H9 (cell line): ENCODE data around the gene REXO2. TPM values are rescaled to one million over a fixed set of nuclear protein-coding genes. Genes with fewer than 3 reads are reported as not detected.

Experiments used
- DNase-seq: peaks from one replicate; pipeline ENCODE4 v3.0.0-alpha.2; 2017
- H2AFZ ChIP-seq: one replicate; pipeline ENCODE4 v1.6.1; 2013; ENCODE audit warnings: mild to moderate bottlenecking, low read length, control low read depth, moderate library complexity
- H2AK5ac ChIP-seq: 2 replicates; pipeline ENCODE4 v1.6.1; 2013; ENCODE audit warnings: low read length, control low read depth, mixed read lengths; ENCODE audit not compliant: insufficient read length
- H2BK120ac ChIP-seq: one replicate; pipeline ENCODE4 v1.6.1; 2013; ENCODE audit warnings: low read depth, mild to moderate bottlenecking, low read length, control low read depth, inconsistent platforms; ENCODE audit not compliant: poor library complexity, severe bottlenecking
- H2BK12ac ChIP-seq: 2 replicates; pipeline ENCODE4 v1.6.1; 2013; ENCODE audit warnings: low read length, control low read depth, mixed read lengths, low read depth; ENCODE audit not compliant: insufficient read length
- H2BK15ac ChIP-seq: 2 replicates; pipeline ENCODE4 v1.6.1; 2013; ENCODE audit warnings: low read depth, low read length, control low read depth
- H2BK20ac ChIP-seq: one replicate; pipeline ENCODE4 v1.6.1; 2013; ENCODE audit warnings: low read depth, mild to moderate bottlenecking, low read length, control low read depth, inconsistent platforms; ENCODE audit not compliant: poor library complexity, severe bottlenecking
- H2BK5ac ChIP-seq: 2 replicates; pipeline ENCODE4 v1.6.1; 2013; ENCODE audit warnings: low read length, control low read depth, mixed read lengths; ENCODE audit not compliant: insufficient read length
- H3K14ac ChIP-seq: 2 replicates; pipeline ENCODE4 v1.6.1; 2013; ENCODE audit warnings: low read length, control low read depth; ENCODE audit not compliant: insufficient read depth
- H3K18ac ChIP-seq: 2 replicates; pipeline ENCODE4 v1.6.1; 2013; ENCODE audit warnings: low read depth, mild to moderate bottlenecking, mixed read lengths, low read length, control low read depth; ENCODE audit not compliant: insufficient read length
- H3K23ac ChIP-seq: 2 replicates; pipeline ENCODE4 v1.6.1; 2013; ENCODE audit warnings: low read length, control low read depth, mixed read lengths, low read depth; ENCODE audit not compliant: insufficient read length
- H3K23me2 ChIP-seq: 2 replicates; pipeline ENCODE4 v1.6.1; 2013; ENCODE audit warnings: low read depth, mild to moderate bottlenecking, mixed read lengths, low read length, control low read depth; ENCODE audit not compliant: insufficient read length, poor library complexity, severe bottlenecking
- H3K27ac ChIP-seq: 2 replicates; pipeline ENCODE4 v1.5.1; 2013; ENCODE audit warnings: low read length, control low read depth, mixed read lengths, low read depth; ENCODE audit not compliant: insufficient read length
- H3K27me3 ChIP-seq: 2 replicates; pipeline ENCODE4 v1.6.1; 2013; ENCODE audit warnings: low read length, control low read depth, inconsistent platforms; ENCODE audit not compliant: insufficient read depth
- H3K4ac ChIP-seq: 2 replicates; pipeline ENCODE4 v1.6.1; 2013; ENCODE audit warnings: low read depth, mild to moderate bottlenecking, control low read depth, inconsistent platforms, low read length, moderate library complexity
- H3K4me1 ChIP-seq: 2 replicates; pipeline ENCODE4 v1.6.1; 2013; ENCODE audit warnings: low read length, control low read depth, inconsistent platforms; ENCODE audit not compliant: insufficient read depth
- H3K4me2 ChIP-seq: 2 replicates; pipeline ENCODE4 v1.6.1; 2013; ENCODE audit warnings: low read length, control low read depth, mixed read lengths; ENCODE audit not compliant: insufficient read length, insufficient read depth
- H3K56ac ChIP-seq: 2 replicates; pipeline ENCODE4 v1.6.1; 2013; ENCODE audit warnings: low read depth, mild to moderate bottlenecking, mixed read lengths, low read length, control low read depth; ENCODE audit not compliant: insufficient read length
- H3K79me1 ChIP-seq: 2 replicates; pipeline ENCODE4 v1.6.1; 2013; ENCODE audit warnings: low read depth, mild to moderate bottlenecking, moderate library complexity, low read length, control low read depth, inconsistent platforms; ENCODE audit not compliant: insufficient read depth, poor library complexity, severe bottlenecking
- H3K79me2 ChIP-seq: 2 replicates; pipeline ENCODE4 v1.6.1; 2013; ENCODE audit warnings: low read length, control low read depth, inconsistent platforms; ENCODE audit not compliant: insufficient read depth
- H3K9ac ChIP-seq: 2 replicates; pipeline ENCODE4 v1.6.1; 2013; ENCODE audit warnings: low read length, control low read depth, mixed read lengths; ENCODE audit not compliant: insufficient read length; ENCODE audit errors: extremely low read depth
- H3K9me3 ChIP-seq: one replicate; pipeline ENCODE4 v1.6.1; 2013; ENCODE audit warnings: low read depth, low read length, inconsistent platforms; ENCODE audit not compliant: control insufficient read depth
- H3T11ph ChIP-seq: one replicate; pipeline ENCODE4 v1.6.1; 2013; ENCODE audit warnings: mild to moderate bottlenecking, low read length, control low read depth, inconsistent platforms
- H4K20me1 ChIP-seq: one replicate; pipeline ENCODE4 v1.6.1; 2013; ENCODE audit not compliant: control insufficient read depth, insufficient read length, insufficient read depth
- H4K5ac ChIP-seq: 2 replicates; pipeline ENCODE4 v1.6.1; 2013; ENCODE audit warnings: low read depth, mild to moderate bottlenecking, mixed read lengths, low read length, control low read depth; ENCODE audit not compliant: insufficient read length
- H4K8ac ChIP-seq: replicated peaks from 2 replicates; pipeline ENCODE4 v1.6.1; 2013; ENCODE audit warnings: low read length, control low read depth, mixed read lengths, low read depth; ENCODE audit not compliant: insufficient read length
- H4K91ac ChIP-seq: 2 replicates; pipeline ENCODE4 v1.6.1; 2013; ENCODE audit warnings: low read depth, mild to moderate bottlenecking, moderate library complexity, mixed read lengths, low read length, control low read depth; ENCODE audit not compliant: insufficient read length
- H3K27ac Mint-ChIP-seq, 3 experiments: 2 replicates in 2 of 3; 3 replicates in 1 of 3; pipeline ENCODE4 v1.8.0; 2020 to 2021; ENCODE audit warnings: mixed read lengths in 3 of 3, mild to moderate bottlenecking in 1 of 3, moderate library complexity in 1 of 3
- H3K27me3 Mint-ChIP-seq: 2 replicates; pipeline ENCODE4 v1.8.0; 2021; ENCODE audit warnings: low read depth, mild to moderate bottlenecking, moderate library complexity, mixed read lengths
- H3K36me3 Mint-ChIP-seq, 3 experiments: 2 replicates in 2 of 3; 3 replicates in 1 of 3; pipeline ENCODE4 v1.8.0; 2020 to 2021; ENCODE audit warnings: low read depth in 3 of 3, mixed read lengths in 3 of 3; ENCODE audit not compliant: insufficient read depth in 1 of 3
- H3K4me1 Mint-ChIP-seq, 2 experiments: 2 replicates each; pipeline ENCODE4 v1.8.0; 2020; ENCODE audit warnings: mixed read lengths in 2 of 2
- H3K4me3 Mint-ChIP-seq, 2 experiments: 2 replicates in 1 of 2; 3 replicates in 1 of 2; pipeline ENCODE4 v1.8.0; 2020 to 2021; ENCODE audit warnings: mild to moderate bottlenecking in 2 of 2, mixed read lengths in 2 of 2, moderate library complexity in 1 of 2
- H3K9me3 Mint-ChIP-seq, 2 experiments: 2 replicates in 1 of 2; 3 replicates in 1 of 2; pipeline ENCODE4 v1.8.0; 2020; ENCODE audit warnings: mild to moderate bottlenecking in 2 of 2, mixed read lengths in 2 of 2, moderate library complexity in 1 of 2
- CTCF ChIP-seq: fragments of 200-600 bp; sonication (generic); conservative IDR thresholded peaks from 3 replicates; pipeline ENCODE4 v1.8.0; 2021; ENCODE audit warnings: antibody characterized with exemption, mild to moderate bottlenecking
- WGBS: extraction: QIAGEN DNeasy Blood & Tissue Kit; methylation state at CpG from one replicate; pipeline ENCODE4 v1.1.7; 2013; ENCODE audit warnings: missing lambda C conversion rate, low lambda C conversion rate, mixed read lengths; ENCODE audit not compliant: insufficient read length; ENCODE audit errors: extremely low coverage; 5-methylcytosine and 5-hydroxymethylcytosine counted together
- total RNA-seq: library from RNA; stranded (reverse); gene quantifications from 2 replicates; pipeline ENCODE4 v1.2.1, GENCODE V29; 2021

REXO2 gene
- total RNA-seq, 1 experiment from 2014 or later: 92.8 TPM

DNA sequence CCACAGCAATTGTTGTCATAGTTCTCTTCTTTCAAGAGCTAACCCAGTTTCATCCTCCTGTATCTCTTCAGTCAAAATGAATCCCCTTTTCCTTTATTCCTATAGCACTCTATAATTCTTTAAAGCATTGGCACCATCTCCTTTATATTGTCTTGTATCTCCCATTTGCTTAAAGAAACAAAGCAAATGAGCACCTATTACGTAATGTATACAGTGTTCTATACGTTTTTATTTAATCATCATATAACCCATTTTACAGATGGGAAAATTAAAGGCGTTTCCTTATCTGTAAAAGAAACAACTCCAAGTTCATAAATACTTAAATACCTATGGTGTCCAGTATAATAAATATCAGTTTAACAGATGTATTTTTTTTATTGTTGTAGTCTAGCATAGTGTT lies 6.4 kb upstream of the REXO2 start:
- no peak for TF ChIP-seq CTCF
- no peaks in the 10 kb centered on the region for H3K9me3 ChIP-seq
- no peak overlapping the region for H4K5ac ChIP-seq
- H4K91ac ChIP-seq: no peak overlapping the region
- H3K79me2 ChIP-seq: no peaks in the 10 kb centered on the region
- no peak overlapping the region for H3K27ac ChIP-seq
- H2BK15ac ChIP-seq: no peak overlapping the region
- no peak overlapping the region for H3K4me3 Mint-ChIP-seq
- no peak overlapping the region for H3K9ac ChIP-seq
- no peaks in the 10 kb centered on the region for H4K20me1 ChIP-seq
- H3K56ac ChIP-seq: no peak overlapping the region
- peaks cover 6 to 8% of the 10 kb centered on the region in 2 experiments for H3K4me1 Mint-ChIP-seq
- no peak overlapping the region for H2BK5ac ChIP-seq
- no peaks in the 10 kb centered on the region for H3K23me2 ChIP-seq
- H3K36me3 Mint-ChIP-seq: peaks cover 0 to 9% (median 0%) of the 10 kb centered on the region in 3 experiments; a peak in 2 of 7 replicates
- H3K4me2 ChIP-seq: no peak overlapping the region
- no peak overlapping the region for H2AFZ ChIP-seq
- no peak overlapping the region for H3T11ph ChIP-seq
- no peaks in the 10 kb centered on the region; the same call in 1 of the 2 replicates for H3K4me1 ChIP-seq
- no peak overlapping the region for H3K4ac ChIP-seq
- no peaks in the 10 kb centered on the region for H3K9me3 Mint-ChIP-seq
- no peak overlapping the region for H2BK120ac ChIP-seq
- no CpG with 5 or more reads among the region's 3 CpGs for WGBS
- H3K27me3 ChIP-seq: no peaks in the 10 kb centered on the region
- H2BK20ac ChIP-seq: no peak overlapping the region
- DNase-seq: no peak
- H3K79me1 ChIP-seq: no peaks in the 10 kb centered on the region
- no peak overlapping the region for H3K23ac ChIP-seq
- no peak overlapping the region for H3K14ac ChIP-seq
- H3K18ac ChIP-seq: no peak overlapping the region
- H2AK5ac ChIP-seq: no peak overlapping the region
- no peaks in the 10 kb centered on the region for H3K27me3 Mint-ChIP-seq
- no peak overlapping the region for H4K8ac ChIP-seq
- H3K27ac Mint-ChIP-seq: no peak overlapping the region
- H2BK12ac ChIP-seq: no peak overlapping the region
